Amniotic stem cell (primary cell): ENCODE results near the gene NPPB.
"Not testable (repeated sequence)": the region's sequence is repeated elsewhere in the genome, so short reads cannot be mapped to it uniquely, and the experiment has no call there.

Experiments used
- DNase-seq: peaks from one replicate; lab custom pipeline; 2025; lab: John Stamatoyannopoulos, UW

NPPB gene

DNA sequence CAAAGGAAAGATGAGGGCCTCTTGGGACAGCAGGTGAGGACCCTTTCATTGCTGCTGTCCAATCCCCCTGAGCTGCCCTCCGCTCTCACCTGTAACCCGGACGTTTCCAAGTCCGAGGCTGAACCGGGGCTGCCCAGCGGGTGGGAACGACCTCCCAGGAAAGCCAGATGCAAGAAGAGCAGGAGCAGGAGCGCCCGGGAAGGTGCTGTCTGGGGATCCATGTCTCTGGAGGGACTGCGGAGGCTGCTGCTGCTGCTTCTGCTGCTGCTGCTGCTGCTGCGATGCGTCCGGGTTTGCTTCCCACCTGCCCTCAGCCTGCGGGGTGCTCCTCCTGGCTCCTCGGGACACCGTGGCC, at the start of gene NPPB:
Gene NPPB (minus strand): TSS at position 333 of the 355 bp plus-strand sequence. CDS start 112 bp downstream, at position 221.
- no peak for DNase-seq

DNA sequence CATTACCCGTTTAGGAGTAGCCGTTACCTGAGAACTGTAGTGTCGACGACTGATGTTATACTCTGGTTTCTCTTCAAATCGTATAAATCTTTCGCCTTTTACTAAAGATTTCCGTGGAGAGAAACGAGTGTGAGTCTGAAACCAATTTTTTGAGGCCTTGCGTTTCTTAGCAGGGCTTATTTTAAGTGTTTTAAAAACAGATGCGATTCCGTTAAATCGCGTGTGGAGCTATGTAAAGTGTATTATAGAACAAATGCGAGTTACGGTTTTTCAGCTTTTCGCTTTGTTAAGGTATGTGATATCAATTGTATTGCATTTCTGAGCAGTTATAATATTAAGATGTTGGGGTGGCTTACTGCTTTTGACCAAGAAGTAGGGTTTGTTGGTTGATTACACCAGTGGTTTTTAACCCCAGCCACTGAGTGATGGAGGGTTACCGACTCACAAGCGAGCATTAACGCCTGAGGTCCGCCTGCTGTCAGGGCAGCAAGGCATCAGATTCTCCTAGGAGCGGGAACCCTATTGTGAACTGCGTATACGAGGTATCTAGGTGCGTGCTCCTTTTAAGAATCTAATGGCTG, 49.4 kb upstream of the NPPB start:
- DNase-seq = peak; percentile 92

DNA sequence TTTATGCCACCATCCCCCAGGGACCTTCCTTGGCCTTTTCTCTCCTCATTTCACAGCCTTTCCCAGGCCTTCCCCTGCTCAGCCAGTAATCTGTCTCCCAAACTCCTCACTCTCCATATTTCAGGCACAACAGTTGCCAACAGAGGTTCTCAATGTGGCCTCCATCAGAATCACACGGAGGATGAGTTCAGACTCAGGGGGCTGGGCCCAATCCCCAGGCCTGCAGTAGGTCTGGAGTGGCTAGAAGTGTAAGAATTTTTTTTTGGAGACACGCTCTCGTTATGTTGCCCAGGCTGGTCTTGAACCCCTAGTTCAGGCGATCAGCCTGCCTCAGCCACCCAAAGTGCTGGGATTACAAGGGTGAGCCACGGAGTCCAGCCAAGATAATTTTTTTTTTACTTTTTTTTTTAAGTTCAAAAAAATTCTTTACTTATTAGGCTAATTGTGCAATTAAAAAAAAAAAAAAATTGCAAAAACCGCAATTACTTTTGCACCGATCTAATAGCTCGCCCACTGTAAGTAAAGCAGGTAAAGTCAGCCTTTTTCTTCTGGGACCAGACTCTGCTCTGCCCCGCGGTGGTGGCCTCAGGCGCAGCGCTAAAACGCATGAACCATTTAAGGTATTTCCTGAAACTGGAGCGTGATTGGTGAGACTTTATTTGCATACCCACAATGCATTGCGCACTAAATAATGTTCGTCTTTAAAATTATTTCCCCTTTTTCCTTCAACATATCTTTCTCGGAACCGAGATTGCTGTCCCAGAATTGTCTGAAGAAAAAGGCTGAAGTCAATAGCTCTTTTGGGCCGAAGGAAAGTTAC, 48.7 kb upstream of the NPPB start:
- DNase-seq = peak; percentile 91

DNA sequence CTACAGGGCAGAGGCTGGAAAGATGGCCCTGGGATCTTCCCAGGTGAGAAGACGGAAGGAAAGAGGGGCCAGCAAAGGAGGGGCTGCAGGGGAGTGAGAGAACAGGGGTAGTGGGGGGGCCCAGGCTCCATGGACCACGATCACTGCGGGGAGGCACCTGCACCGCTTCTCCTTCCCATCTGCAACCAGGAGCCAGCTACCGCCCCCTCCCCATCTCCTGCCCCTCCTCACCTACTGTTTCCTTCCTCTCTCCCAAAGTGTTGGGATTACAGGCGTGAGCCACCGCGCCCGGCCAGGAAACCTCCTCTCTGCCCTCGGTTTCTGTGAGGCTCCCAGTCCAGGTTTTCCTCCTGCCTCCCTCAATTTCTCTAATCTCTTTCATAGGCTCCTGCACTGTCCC, 48.1 kb upstream of the NPPB start:
- DNase-seq = no peak

DNA sequence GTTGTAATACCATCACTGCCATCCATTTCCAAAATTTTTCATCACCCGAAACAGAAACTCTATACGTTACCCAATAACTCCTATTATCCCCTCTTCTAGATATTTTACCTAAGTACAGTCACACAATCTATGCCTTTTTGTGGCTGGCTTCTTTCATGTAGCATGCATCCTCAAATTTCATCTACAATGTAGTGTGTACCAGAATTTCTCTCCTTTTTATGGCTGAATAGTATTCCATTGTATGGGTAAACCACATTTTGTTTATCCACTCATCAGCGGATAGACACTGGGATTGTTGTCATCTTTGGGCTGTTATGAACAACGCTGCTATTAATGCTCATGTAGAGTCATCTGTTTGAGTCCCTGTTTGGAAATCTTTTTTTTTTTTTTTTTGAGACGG, 46.2 kb upstream of the NPPB start:
- no peak for DNase-seq

DNA sequence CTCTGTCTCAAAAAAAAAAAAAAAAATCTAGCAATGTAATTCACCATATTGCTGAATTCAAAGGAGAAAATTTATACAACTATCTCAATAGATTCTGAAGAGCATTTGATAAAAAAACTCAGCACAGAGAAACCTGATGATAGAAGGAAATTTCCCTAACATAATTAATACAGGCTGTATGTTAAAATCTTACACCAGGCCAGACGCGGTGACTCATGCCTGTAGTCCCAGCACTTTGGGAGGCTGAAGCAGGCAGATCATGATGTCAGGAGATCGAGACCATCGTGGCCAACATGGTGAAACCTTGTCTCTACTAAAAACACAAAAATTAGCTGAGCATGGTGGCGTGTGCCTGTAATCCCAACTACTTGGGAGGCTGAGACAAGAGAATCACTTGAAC, 45.4 kb upstream of the NPPB start:
- not testable (repeated sequence) for DNase-seq

DNA sequence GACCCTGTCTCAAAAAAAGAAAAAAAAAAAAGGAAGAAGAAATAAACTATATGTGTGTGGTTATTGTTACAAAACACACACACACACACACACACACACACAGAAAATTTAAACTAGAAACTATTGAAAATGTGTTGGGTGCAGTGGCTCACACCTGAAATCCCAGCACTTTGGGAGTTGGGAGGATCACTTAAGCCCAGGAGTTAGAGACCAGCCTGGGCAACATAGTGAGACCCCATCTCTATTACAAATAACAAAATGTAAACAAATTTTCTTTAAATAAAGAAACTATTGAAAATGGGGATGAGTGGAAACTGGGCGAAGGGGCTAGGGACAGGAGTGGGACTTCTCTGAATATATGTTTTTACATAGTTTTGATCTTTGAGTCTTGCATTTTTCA, 44.5 kb upstream of the NPPB start:
- DNase-seq = no peak

DNA sequence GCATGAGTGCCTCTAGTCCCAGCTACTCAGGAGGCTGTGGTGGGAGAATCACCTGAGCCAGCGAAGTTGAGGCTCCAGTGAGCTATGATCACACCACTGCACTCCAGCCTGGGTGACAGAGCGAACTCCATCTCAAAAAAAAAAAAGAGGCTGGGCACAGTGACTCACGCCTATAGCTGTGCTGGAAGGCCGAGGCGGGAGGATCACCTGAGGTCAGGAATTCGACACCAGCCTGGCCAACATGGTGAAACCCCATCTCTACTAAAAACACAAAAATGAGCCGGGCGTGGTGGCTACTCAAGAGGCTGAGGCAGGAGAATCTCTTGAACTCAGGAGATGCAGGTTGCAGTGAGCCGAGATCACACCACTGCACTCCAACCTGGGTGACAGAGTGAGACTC, 42.7 kb upstream of the NPPB start:
- DNase-seq = not testable (repeated sequence)

DNA sequence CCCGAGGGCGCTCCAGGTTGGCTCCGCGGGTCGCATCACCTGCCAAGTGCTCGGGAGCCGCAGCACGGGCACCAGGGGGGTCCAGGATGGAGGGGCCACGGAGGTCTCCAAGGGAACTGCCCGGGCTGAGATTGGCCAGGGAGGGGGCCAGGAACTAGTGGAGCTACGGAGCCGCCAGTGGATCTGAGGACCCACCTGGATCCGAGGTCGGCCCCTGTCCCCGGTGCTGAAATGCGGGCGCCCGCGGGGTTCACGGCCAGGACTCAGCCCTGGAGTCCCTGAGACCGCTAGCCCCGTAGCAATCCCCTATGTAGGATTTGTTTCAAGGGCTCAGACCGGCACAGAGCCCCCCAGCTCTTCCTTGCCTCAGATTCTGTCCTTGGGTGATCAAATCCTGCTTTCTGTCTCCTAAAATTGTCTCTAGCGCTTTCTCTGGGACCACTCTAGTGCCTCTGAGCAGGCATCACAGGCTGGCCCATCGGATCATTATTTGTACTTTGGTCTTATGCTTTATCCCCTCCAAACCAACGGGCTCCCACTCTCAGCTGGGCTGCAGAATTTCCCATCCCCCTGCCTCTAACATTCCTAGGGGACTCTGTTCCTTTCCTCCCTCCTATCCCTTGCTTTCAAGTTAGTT, 40.2 kb upstream of the NPPB start:
- no peak for DNase-seq

DNA sequence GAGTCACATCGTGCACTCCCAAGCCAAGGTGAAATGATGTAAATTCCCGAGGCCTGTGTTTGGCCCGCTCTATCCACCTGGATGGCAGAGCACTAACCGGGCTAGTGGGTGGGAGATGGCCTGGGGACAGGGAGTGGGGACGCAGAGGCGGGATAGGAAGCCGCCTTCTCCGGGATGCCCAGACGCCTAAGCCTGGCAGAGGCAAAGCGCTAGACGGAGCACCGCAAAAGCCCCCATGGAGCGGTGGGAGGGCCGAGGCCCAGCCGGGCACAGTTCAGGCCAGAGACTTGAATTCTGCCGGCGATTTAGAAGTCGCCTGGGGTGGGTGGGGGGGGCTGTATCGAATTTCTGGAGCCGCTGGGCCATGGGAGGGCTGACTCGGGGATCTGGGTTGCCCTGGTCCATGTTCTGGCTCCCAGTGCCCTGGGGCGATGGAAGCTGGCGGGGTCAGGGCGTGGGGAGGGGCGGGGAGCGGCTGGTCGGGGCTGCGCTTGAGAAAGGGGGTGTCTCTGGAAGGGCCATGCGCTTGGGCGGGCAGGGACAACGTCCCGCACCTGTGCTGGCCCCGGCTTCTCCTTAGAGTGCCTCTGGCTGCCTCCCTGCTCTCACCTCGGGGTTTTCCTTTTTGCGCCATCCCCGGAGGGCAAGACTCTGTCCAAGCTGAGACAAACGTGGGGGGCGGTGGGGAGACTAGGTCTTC, 39.5 kb upstream of the NPPB start:
- no peak for DNase-seq

DNA sequence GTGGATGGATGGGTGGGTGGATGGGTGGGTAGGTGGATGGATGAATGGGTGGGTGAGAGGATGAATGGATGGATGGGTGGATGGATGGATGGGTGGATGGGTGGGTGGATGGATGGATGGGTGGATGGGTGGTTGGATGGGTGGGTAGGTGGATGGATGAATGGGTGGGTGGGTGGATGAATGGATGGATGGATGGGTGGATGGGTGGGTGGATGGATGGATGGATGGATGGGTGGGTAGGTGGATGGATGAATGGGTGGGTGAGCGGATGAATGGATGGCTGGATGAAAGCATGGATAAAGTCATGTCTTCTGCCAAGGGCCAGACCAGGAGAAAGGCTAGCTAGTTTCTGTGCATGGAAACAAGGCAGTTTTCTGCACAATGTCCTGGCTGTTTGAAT, 35.8 kb upstream of the NPPB start:
- DNase-seq = not testable (repeated sequence)

DNA sequence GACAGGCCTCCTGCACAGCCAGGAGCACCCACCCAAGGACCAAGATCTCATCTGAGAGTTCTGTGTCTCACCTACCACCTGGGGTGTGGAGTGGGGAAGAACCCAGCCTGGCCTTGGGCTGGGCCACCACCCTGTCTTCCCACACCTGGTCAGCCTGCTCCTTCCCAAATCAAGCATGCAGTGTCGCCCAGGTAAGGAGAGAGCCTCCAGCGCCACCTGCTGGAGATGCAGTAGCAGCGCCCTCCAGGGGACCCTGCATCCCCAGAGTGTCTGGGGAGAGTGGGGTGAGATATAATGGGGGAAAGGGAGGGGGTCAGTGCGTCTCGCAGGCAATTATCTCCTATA, 35.1 kb upstream of the NPPB start:
- no peak for DNase-seq

DNA sequence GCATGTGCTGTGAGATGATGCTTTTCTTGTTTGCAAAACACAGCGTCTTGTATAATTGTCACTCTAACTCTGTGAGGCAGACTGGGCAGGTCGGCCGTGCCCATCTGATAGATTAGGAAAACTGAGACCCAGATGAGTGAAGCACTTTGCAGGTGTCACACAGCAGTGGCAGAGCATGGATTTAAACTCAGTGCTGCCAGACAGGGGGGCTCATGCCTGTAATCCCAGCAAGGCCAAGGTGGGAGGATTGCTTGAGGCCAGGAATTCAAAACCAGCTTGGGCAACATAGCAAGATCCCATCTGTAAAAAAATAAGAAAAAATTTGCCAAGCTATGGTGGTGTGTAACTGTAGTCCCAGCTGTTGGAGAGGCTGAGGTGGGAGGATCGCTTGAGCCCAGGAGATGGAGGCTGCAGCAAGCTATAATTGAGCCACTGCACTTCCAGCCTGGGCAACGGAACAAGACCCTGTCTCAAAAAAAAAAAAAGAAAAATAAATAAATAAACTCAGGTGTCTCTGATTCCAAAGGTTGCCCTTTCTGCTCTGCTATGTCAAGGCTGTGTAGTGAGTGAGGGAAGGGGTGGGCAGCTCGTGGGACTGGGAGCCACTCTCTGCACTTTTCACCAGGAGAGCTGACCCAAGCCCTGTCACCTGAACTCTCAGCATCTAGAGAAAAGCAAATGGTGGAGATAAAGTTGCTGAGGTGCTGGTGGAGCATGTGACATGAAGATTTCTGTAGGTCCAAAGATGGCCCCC, 32.9 kb upstream of the NPPB start:
- no peak for DNase-seq

DNA sequence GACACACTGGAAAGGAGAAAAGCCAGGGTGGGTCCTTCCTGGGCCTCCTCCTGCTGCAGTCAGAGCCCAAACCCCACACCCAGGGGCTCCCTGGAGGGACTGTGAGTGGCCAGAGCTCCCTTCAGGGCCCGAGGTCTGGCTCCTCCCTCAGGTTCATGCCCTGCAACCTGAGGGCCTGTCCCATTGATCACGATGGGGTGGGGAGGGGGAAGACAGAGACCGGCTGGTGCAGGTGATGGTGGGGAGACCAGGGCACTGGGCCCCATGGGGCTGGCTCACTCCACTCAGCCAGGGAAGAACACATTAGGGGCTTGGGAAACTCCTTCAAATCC, 30.1 kb upstream of the NPPB start:
- no peak for DNase-seq

DNA sequence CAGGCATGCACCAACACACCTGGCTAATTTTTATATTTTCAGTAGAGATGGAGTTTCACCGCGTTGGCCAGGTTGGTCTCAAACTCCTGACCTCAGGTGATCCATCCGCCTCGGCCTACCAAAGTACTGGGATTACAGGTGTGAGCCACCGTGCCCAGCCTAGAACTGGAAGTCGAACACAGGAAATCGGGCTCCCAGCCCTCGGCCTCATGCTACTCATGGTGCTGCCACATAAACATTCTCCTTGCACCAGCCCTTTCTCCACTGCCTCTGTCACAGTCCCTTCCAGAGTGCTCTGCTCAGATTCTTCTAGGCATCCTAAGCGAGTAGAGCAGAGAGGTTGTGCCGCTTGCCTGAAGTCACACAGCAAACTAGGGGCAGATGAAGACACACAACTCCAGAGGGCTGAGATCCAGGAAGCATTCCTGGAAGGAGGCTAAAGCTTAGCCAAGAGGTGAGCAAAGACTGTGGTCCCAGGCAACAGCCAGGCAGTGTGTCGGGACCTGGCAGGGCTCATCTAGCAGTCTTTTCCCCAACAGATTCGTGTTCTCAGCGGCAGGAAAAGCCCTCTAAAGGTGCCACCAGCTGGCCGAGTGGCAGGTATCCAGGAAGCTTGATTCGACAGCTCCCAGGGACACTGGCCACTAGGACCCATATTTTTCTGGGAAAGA, 29.6 kb upstream of the NPPB start:
- no peak for DNase-seq

DNA sequence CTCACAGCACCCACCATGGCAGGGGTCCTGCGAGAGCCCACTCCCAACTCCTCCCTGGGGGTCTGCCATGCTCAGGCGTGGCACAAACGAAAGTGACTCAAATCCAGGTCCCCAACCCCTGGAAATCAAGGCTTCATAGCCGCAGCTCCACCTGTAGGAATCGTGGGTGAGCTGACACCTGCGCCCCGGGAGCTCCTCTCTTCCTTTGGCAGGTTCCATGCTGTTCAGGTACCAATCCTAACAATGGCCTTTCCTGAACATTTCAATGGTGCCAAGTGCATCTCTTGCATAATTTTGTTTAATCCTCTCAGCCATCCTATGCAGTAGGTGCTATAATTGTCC, 28.9 kb upstream of the NPPB start:
- no peak for DNase-seq

DNA sequence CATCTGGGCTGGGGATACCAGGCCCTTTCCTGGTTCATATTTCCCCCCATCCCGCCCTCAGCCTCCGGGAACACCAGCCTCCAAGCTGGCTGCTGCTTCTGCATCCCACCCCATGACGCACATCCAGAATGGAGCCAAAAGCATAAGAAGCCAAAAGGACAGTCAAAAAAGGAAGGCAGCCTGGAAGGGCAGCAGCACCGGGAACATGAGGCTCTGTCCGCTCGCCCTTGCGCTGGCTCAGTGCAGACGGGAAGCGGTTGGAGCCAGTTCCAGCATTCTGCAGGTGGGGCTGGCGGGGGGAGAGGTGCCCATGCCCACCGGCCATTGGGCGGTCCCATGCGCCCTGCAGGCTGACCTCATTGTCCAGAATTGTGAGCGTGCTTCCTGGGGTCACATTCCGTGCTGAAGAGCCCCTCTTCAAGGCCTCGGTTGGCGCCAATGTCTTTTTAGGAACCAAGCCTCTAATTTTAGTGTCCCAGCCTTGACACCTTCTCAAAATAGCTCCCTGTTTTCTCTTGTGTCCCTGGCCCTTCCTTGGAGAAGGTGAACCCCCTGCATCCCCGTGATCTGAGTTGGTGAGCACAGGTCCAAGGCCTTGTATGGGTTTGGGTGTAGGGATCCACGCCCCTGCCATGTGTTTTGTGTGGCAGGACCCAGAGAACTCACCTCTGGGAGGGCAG, 28.4 kb upstream of the NPPB start:
- no peak for DNase-seq

DNA sequence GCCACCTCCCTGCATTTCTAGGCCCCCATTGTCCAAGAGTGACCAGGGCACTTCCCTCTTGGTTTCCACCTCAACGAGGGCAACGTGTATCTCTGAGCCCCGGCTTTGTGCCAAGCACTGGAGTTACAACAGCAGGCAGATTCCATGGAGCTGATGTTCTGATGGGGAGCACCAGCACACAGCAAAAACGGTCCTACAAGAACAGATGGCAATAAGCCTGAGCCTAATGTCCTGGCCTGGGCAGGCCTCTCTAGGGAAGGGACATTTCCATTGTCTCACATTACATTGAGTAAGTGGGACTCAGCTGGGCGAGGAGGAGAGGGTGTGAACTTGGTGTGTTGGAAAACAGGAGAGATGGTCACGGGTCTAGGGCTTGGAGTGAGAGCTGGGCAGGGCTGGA, 27.2 kb upstream of the NPPB start:
- no peak for DNase-seq

DNA sequence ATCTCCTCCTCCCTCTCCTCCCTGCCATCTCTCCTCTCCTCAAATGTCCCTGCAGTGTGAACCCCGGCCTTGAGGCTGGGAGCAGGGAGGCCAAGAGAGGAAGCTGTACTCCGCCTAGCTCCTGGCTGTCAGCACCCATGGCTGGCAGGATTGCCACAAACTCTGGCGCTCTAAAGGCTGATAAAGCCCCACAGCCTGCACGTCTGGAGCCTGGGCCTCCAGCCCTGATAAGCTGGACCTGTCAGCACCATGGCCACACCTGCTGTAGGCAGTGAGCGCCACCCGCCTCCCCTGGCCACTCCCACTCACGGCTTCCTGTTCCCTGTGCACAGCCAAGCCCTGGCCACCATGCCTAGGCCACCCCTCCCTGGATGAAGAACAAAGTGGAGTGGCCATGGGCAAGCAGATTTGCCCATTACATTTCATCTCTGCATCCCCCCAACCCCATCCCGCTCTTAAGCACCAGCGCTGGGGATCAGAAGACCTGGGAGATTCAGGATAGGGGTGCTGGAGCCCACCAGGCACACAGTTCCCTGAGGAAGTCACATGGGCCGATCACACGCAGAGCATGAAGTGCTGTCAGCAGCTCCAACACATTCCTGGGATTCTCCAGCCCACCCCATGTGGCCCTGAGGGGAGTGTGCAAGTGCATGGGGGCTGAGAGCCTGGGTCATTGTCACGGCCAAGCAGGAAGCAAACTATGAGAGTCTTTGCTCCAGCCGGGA, 24.2 kb upstream of the NPPB start:
- DNase-seq = no peak

DNA sequence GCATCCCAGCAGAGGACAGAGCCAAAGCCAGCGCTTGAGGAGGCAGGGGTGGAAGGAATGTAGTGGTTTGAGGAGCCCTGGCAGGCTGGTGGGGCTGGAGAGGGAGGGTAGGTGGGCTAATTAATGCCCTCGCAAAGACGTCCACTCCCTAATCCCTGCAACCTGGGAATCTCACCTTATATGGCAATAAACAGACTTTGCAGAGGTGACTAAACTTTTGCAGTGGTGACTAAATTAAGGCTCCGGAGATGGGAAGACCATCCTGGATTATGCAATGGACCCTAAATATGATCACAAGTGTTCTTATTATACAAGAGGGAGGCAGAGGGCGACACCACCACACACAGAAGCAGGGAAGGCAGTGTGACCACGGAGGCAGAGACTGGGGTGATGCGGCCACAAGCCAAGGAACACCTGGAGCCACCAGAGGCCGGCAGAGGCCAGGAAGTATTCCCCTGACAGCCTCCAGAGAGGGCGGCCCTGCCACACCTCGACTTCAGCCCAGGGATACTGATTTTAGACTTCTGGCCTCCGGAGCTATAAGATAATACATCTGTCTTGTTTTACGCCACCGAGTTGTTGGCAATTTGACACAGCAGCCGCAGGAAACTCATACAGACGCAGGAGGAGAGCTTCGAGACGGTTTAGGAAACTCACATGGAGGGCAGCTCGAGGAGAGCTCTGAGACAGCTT, 23.1 kb upstream of the NPPB start:
- no peak for DNase-seq
